AG10803 (cell line): ENCODE measurements around the gene ADAMTS9.

Source experiments
- DNase-seq: peaks from one replicate; pipeline ENCODE4 v3.0.0; 2010; ENCODE audit warnings: low read depth
- H3K4me3 ChIP-seq: 2 replicates; pipeline ENCODE4 v1.5.1; 2011; ENCODE audit warnings: mild to moderate bottlenecking, low read length, control low read depth
- TF ChIP-seq, protein P1 (sequence below): conservative IDR thresholded peaks from 2 replicates; pipeline ENCODE4 v1.5.1; 2011; ENCODE audit warnings: mild to moderate bottlenecking, low read length, control low read depth, inconsistent platforms

ADAMTS9 gene

DNA sequence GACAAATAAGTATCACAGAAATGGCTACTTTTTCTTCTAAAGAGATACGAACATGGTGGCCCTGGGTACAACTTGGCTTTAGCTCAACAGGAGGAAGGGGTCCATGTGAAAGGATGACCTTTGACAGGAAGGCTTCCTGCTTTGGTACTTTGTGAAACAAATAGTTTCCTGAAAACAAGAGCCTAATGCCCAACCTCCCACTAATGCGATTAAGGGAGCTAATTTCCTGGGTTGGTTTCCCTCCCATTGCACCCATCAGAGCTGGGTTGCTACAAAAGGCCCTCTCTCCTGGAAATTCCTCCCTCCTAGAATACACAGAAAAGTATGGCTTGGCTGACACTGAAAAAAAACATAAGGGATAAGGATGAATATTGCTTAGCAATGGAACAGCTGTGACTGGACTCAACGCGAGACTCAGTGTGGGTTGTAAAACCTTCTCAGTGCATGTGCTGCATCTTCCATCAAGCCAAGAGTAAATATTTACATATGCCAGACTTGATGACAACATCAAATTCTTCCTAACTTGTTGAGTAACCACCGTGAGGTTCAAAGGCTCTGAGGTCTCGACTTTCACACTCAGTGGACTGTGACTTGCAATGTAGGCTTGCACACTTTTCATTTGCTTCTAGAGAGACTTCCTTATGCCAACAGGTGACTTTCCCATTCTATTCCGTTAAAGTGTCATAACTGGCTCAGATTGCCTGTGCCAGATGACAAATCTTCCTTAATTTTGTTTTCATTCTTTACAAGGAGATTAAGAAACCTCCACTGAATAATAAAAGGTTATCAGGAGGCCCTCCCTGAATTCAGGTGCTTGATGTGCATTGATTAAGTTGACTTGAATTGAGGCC lies 60.1 kb downstream of the ADAMTS9 start:
- TF ChIP-seq, protein P1, sequence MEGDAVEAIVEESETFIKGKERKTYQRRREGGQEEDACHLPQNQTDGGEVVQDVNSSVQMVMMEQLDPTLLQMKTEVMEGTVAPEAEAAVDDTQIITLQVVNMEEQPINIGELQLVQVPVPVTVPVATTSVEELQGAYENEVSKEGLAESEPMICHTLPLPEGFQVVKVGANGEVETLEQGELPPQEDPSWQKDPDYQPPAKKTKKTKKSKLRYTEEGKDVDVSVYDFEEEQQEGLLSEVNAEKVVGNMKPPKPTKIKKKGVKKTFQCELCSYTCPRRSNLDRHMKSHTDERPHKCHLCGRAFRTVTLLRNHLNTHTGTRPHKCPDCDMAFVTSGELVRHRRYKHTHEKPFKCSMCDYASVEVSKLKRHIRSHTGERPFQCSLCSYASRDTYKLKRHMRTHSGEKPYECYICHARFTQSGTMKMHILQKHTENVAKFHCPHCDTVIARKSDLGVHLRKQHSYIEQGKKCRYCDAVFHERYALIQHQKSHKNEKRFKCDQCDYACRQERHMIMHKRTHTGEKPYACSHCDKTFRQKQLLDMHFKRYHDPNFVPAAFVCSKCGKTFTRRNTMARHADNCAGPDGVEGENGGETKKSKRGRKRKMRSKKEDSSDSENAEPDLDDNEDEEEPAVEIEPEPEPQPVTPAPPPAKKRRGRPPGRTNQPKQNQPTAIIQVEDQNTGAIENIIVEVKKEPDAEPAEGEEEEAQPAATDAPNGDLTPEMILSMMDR, result no peak
- DNase-seq, result peak; percentile 21
- H3K4me3 ChIP-seq, result no peak overlapping the region

DNA sequence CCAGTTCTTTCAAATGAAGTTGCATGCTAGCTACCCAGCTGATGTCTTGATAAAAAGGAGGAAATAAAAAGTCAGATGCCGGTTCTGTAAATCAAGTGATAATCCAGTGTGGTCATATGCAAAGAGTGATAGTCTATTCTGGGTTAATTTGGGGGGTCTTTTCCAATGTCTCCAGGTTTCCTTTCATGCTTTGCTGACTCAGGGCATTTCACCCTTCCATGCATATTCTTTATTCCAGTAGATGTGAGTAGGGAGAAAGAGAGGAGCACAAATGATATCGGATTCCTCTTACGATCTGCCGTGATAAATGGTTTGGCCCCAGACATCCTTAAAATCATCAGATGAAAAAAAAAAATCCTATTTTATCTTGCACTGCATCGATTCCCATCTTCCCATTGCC lies 60.8 kb downstream of the ADAMTS9 start:
- DNase-seq, result no peak

DNA sequence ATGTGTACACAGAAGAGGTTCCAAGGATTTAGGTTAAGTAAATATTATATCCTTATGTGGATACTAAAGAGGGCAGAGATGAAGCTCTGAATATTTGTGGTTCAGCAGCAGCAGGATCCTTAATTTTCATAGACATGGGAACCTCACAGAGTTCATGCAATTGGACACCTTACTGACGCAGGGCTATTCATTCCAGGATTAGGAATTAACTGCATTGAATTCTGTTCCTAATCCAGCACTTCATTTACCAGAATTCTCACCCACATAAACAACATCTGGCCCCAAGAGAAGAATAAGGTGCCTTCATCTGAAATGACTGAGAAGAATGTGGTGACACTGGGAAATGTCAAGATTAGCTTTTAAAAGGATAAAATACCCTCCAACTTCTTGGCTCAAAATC lies 62.4 kb downstream of the ADAMTS9 start:
- DNase-seq, result no peak
- H3K4me3 ChIP-seq, result no peak overlapping the region
- TF ChIP-seq, protein P1, result no peak

More for the DNA sequence above, 60.8 kb downstream of the ADAMTS9 start:
- no peak overlapping the region for H3K4me3 ChIP-seq
- TF ChIP-seq, protein P1, result no peak

DNA sequence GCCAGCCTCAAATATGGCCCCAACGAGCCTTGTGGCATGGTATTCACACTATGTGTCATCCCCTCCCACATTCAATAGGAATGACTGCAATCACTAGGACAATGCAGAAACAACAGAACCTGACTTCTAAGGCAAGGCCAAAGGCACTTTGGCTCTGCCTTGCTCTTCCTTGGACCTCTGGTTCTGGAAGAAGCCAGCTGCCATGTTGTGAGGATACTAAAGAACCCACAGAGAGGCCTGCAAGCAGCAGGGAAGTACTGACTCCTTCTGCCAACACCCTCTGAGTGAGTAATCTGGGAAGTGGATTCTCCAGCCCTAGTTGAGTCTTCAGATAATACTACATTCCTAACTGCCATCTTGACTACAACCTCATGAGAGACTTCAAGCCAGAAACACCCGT lies 64.7 kb downstream of the ADAMTS9 start:
- TF ChIP-seq, protein P1, result no peak
- DNase-seq, result no peak
- H3K4me3 ChIP-seq, result no peak overlapping the region

DNA sequence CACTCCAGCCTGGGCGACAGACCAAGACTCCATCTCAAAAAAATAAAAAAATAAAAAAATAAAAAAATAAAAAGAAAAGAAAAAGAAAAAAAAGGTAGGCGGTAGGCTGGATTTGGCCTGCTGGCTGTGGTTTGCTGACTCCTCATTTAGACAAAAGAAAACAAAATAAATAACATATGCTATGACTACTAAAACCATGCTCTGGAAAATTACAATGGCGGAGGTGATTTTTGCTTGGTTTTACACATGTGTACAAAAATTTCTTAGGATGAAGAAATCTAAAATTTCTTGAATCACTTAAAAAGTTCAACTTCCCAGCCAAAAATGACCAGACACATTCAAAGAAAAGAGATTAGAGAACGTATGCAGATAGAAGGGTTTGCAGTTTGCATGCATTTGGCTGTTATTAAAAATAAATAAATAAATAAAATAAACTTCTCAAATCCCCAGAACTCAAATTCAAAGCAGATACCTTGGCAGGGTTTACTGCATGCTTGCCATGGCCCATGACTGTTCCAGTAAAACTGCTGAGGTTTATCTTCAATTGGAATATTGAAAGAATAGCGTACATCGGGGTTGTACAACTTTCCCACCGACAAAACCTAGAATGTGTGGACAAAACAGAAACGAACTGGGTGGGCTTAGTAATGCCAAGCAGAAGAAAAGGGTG lies 65.9 kb downstream of the ADAMTS9 start:
- peak; percentile 45 for DNase-seq
- no peak overlapping the region for H3K4me3 ChIP-seq
- TF ChIP-seq, protein P1, result no peak

DNA sequence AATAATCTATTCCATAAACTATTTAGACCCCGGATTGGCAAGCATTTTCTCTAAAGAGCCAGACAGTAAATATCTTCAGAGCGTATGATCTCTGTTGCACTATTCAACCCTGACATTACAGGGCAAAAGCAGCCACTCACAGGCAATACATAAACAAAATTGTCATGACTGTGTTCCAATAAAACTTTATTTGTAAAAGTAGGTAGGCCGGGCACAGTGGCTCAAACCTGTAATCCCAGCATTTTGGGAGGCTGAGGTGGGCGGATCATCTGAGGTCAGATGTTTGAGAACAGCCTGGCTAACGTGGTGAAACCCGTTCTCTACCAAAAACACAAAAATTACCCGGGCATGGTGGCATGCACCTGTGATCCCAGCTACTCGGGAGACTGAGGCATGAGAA lies 66.5 kb downstream of the ADAMTS9 start:
- H3K4me3 ChIP-seq, result no peak overlapping the region
- TF ChIP-seq, protein P1, result no peak
- no peak for DNase-seq

DNA sequence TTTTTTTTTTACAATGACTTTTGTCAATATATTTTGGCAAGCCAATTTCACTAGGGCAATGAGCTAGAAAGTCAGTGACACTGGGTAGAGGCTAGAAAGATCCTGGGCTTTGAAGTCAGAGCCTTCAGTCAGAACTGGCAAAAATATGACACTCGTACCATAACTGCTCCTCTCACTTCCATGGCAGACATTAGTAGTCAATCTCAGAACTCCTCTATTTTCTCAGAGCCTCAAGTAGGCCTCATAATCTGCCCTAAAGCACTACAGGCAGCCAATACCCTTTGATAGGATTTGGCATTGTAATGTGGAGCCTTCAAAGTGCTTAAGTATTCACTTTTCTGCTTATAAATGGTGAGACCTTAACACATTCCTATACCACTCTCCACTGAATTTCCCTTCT lies 67.8 kb downstream of the ADAMTS9 start:
- no peak overlapping the region for H3K4me3 ChIP-seq
- TF ChIP-seq, protein P1, result no peak
- no peak for DNase-seq
